Renal cortex interstitium (tissue), 15 donors: ENCODE data around the gene DDA1. TPM values are rescaled to one million over a fixed set of nuclear protein-coding genes. Genes with fewer than 3 reads are reported as not detected.
"Not testable (repeated sequence)": the region's sequence is repeated elsewhere in the genome, so short reads cannot be mapped to it uniquely, and the experiment has no call there.

Experiments
- DNase-seq, 11 donors: peaks; one replicate each; pipeline ENCODE4 v3.0.0-alpha.2; 2013; ENCODE audit warnings: low read depth in 9 of 11, low spot score in 4 of 11; ENCODE audit errors: extremely low read depth in 1 of 11
- long read RNA-seq, 16 experiments: transcript quantifications; one replicate each; lab custom pipeline, GENCODE V29; 2026
- polyA plus RNA-seq, 3 donors: library from polyadenylated mRNA; unstranded; fragments of 120-200 nt; gene quantifications; one replicate each; pipeline ENCODE4 v1.2.1, GENCODE V29; 2013; ENCODE audit not compliant: insufficient read length in 3 of 3

The DDA1 gene
- 10 to 100 TPM; 29.8 to 41.8 (median 40.2) TPM for polyA plus RNA-seq
- long read RNA-seq, donor 1, full-length matches to known transcripts, result 27 of 27 reads
- long read RNA-seq, donor 1, partial matches to known transcripts, result 0 of 27 reads
- long read RNA-seq, donor 1, other reads (novel, unspliced or antisense), result 0 of 27 reads
- long read RNA-seq, donor 2, full-length matches to known transcripts, result 24 of 24 reads
- long read RNA-seq, donor 2, partial matches to known transcripts, result 0 of 24 reads
- long read RNA-seq, donor 2, other reads (novel, unspliced or antisense), result 0 of 24 reads
- long read RNA-seq, donor 3, full-length matches to known transcripts, result 35 of 35 reads
- long read RNA-seq, donor 3, partial matches to known transcripts, result 0 of 35 reads
- long read RNA-seq, donor 3, other reads (novel, unspliced or antisense), result 0 of 35 reads
- long read RNA-seq, donor 4, full-length matches to known transcripts, result 15 of 15 reads
- long read RNA-seq, donor 4, partial matches to known transcripts, result 0 of 15 reads
- long read RNA-seq, donor 4, other reads (novel, unspliced or antisense), result 0 of 15 reads
- long read RNA-seq, donor 5, full-length matches to known transcripts, result 38 of 38 reads
- long read RNA-seq, donor 5, partial matches to known transcripts, result 0 of 38 reads
- long read RNA-seq, donor 5, other reads (novel, unspliced or antisense), result 0 of 38 reads
- long read RNA-seq, donor 6, full-length matches to known transcripts, result 26 of 26 reads
- long read RNA-seq, donor 6, partial matches to known transcripts, result 0 of 26 reads
- long read RNA-seq, donor 6, other reads (novel, unspliced or antisense), result 0 of 26 reads
- long read RNA-seq, donor 7, full-length matches to known transcripts, result 37 of 37 reads
- long read RNA-seq, donor 7, partial matches to known transcripts, result 0 of 37 reads
- long read RNA-seq, donor 7, other reads (novel, unspliced or antisense), result 0 of 37 reads
- long read RNA-seq, donor 8, result 0 reads
- long read RNA-seq, donor 9, full-length matches to known transcripts, result 20 of 20 reads
- long read RNA-seq, donor 9, partial matches to known transcripts, result 0 of 20 reads
- long read RNA-seq, donor 9, other reads (novel, unspliced or antisense), result 0 of 20 reads
- long read RNA-seq, donor 10, full-length matches to known transcripts, result 25 of 31 reads
- long read RNA-seq, donor 10, partial matches to known transcripts, result 6 of 31 reads
- long read RNA-seq, donor 10, other reads (novel, unspliced or antisense), result 0 of 31 reads
- long read RNA-seq, donor 11, full-length matches to known transcripts, result 9 of 9 reads
- long read RNA-seq, donor 11, partial matches to known transcripts, result 0 of 9 reads
- long read RNA-seq, donor 11, other reads (novel, unspliced or antisense), result 0 of 9 reads
- long read RNA-seq, donor 12, full-length matches to known transcripts, result 11 of 45 reads
- long read RNA-seq, donor 12, partial matches to known transcripts, result 34 of 45 reads
- long read RNA-seq, donor 12, other reads (novel, unspliced or antisense), result 0 of 45 reads
- long read RNA-seq, donor 13, full-length matches to known transcripts, result 52 of 94 reads
- long read RNA-seq, donor 13, partial matches to known transcripts, result 42 of 94 reads
- long read RNA-seq, donor 13, other reads (novel, unspliced or antisense), result 0 of 94 reads
- long read RNA-seq, donor 14, full-length matches to known transcripts, result 27 of 27 reads
- long read RNA-seq, donor 14, partial matches to known transcripts, result 0 of 27 reads
- long read RNA-seq, donor 14, other reads (novel, unspliced or antisense), result 0 of 27 reads
- long read RNA-seq, donor 15, full-length matches to known transcripts, result 16 of 16 reads
- long read RNA-seq, donor 15, partial matches to known transcripts, result 0 of 16 reads
- long read RNA-seq, donor 15, other reads (novel, unspliced or antisense), result 0 of 16 reads
- long read RNA-seq, donor 16, full-length matches to known transcripts, result 53 of 53 reads
- long read RNA-seq, donor 16, partial matches to known transcripts, result 0 of 53 reads
- long read RNA-seq, donor 16, other reads (novel, unspliced or antisense), result 0 of 53 reads

DNA sequence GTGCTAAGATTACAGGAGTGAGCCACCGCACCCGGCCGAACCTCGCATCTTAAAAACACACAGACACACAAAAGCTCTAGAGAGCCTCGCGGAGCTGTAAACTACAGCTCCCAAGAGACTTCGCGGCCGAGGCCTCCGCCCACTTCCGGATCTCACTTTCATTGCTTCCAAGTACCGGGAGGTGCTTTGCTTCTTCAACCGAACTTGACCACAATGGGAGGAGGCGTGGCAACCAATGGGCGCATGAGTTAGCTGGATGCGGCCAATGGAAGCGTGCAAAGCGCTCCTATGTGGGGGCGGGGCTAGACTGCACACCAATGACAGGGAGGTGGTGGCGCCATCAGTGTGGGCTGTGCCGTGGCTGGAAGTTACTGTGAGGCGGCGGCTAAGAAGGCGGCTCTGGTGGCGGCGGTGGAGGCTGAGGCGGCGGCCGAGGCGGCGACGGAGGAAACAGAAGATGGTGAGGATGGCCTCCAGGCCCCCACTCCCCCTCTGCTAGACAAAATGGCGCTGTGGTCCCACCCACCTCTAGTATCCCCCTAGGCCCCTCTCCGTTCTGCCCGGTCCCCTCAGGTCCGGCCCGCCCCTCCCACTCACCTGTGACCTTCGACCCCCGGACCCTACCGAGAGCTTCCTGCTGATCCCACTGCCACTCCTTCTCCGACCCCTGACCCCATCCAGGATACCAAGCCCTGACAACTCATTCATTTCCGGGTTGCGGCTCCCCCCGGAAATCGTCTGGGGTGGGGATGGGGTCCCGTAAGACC is at the start of gene DDA1:
DDA1 (plus strand) TSS at position 366 of the 767 bp plus-strand sequence; CDS start at position 458, 92 bp downstream.
- DNase-seq, result peak; percentile 97 to 100 (median 99)

DNA sequence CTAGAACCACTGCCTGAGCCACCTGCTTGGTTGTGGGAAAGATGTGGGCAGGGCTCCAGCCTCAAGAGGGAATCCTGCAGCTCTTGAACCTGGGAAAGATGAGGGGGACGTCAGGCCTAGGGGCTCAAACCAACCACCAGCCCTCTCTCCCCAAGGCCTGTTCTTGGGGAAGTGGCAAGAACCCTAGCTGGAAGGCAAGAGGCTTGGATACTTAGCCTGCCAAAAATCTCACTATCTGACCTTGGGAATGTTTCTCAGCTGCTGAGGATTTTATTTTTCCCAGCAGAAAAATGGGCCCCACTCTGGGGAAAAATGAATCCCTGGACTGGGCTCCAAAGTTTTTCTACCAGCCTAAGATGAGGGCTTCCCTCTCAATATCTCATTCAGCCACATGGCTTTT is 49.4 kb upstream of the DDA1 start:
- no peak for DNase-seq

DNA sequence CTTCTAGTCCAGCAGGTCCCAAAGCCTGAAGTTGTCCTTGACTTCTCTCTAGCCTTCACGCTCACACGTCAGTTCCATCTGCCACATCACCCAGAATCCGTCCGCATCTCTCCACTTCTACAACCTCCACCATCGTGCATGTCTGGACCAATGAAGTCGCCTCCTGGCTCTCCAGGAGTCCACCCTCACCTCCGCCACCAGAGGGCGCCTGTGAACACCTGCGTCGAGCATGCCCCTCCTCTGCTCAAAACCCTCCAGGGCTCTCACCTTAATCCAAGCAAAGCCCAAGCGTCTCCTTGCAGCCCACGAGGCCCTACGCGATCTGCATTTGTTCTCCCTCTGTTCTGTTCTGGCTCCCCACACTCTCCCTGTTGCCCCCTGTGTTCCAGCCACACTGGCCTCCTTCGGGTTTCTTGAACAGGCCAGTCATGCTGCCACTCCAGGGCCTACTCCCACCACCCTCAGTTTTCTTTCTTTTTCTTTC is 48.5 kb upstream of the DDA1 start:
- peak in 1 of 11 donors; percentile 56 for DNase-seq

DNA sequence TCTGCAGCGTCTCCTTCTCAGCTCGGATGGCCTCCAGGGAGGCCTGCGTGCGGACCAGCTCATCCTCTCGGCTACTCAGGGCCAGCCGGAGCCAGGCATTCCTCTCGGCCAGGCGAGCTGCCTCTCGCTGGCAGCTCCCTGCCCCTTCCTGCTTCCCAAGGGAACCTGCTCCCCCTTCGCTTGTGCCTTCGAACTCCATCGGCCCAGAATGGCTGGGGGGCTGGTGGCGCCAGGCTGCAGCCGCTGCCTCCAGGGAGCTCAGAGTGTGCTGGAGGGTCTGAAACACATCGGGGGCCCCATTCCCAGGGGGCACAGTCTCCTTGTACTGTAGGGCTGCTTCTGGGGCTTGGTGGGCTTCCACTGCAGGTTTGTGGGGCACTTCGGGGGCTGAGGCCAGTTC is 46.8 kb upstream of the DDA1 start:
- no peak for DNase-seq

DNA sequence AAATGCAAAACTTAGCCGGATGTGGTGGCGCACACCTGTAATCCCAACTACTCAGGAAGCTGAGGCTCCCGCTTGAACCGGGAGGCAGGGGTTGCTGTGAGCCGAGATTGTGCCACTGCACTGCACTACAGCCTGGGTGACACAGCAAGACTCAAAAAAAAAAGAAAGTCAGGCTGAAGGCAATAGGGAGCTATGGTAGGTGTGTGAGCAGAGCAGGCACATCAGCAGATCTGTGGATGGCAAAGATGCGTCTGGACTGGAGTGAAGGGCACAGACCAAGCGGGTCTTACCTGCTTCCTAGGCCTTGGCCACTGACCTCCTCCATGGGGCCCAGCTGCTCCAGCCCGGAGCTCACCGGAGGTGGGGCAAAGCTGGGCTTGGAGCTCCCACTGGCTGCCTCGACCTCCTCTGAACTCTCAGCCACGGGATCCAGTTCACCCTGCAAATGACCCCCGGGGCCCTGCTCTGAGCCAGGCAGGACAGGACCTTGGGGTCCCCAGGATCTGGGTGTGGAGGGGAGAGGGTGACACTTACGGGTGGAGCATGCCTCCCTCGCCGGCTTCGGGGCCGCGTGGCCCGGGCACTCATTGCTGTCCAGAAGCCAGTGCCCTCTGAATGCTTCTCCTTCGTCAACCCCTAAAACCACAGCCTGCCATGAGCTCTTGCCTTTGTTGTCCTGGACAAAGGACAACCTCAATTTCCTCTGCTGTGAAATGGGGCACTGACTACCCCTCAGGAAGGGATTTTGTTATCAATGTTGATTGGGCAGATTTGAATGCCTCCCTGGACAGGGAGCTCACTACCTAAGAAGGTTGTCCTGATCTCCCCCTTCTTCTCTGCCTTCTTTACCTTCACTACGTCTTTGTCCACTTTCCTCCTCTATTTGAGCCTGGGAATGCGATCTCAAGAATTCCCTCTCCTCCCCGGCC is 45.4 kb upstream of the DDA1 start:
- no peak for DNase-seq

DNA sequence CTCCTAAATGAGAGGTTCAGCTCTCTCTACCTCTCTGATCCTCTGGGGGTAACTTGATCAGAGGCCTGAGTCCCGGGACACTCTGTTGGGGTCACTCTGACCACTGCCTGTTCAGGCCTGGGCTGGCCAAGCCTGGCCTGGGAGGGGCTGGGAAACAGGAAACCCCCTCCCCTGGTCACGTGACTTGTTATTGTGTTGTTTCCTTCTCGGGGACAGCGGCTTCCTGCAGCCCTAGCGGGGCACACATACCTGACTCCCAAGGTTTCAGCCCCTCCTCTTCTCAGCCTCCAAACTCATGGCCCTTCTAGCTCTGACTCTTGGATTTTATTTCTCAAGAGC is 44.8 kb upstream of the DDA1 start, which contains the start of gene USHBP1:
USHBP1 (minus strand) TSS at position 105 of the 339 bp plus-strand sequence. CDS start 446 bp downstream, outside the sequence.
- no peak for DNase-seq

DNA sequence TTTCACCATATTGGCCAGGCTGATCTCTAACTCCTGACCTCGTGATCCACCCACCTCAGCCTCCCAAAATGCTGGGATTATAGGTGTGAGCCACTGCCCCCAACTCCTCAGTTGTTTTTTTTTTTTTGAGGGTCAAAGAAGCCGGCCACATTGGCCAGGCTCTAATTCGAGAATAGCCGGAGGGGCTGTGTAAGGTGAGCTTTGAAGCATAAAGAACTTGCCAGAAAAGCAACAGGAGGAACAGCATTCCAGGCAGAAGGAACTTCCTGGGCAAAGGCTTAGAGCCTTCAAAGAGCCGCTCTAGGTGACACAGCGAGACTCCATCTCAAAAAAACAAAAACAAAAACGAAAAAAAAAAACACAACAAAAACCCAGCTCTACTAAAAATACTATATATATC is 43.3 kb upstream of the DDA1 start:
- DNase-seq, result no peak

DNA sequence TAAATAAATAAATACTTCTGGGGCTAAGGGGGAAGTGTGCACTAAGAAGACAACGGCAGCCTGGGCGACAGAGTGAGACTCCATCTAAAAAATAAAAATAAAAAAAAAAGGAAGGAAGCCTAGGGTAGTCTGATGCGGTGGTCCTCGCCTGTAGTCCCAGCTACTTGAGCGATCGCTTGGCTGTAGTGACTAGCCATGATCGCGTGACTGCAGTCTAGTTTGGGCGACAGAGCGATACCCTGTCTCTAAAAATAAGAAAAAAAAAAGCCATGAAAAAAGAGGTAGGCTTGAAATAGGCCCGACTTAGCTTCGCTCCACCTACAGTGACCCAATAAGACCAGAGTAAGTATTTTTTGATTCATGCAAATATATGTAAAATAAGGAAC is 42.8 kb upstream of the DDA1 start:
- no peak for DNase-seq

DNA sequence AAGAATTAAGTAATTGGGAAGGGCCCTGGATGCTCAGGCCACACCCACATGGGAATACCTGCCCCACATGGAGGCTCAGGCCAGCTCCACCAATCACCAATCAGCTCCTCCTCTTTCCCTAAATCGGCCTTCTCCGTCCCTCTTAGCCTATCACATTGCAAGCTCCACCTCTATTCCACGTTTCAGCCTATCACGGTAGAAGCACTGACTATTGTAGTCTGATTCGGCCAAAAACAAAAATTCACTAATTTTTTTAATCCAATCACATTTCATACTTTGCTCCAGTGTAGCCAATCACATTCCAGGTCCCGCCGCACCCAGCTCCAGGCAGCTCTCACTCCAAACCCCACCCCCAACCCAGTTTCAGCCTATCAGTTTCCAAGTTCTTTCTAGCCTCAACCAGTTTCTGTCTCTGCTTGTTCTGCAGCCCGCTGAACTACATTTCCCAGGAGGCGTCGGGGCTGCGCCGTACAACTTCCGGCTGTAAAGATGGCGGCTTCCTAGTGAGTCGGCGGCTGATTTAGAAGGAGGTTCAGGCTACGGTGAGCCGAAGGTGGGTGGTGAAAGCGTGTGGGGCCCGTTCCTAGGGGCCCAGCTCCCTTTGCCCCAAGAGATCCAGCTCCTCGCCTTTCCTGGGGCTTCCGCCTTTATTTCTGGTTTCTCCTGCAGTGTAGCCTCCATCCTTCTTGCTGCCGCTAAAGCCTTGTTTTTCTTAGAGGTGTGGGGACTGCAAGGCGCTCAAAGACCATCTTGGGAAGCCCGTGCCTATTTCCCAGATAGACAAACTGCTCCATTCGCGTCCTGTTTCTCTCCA is 42.2 kb upstream of the DDA1 start, which contains the start of gene BABAM1:
BABAM1 (plus strand) TSS at position 469 of the 814 bp plus-strand sequence. CDS start 1,364 bp downstream, outside the sequence.
- DNase-seq, result peak; percentile 85 to 98 (median 96)

DNA sequence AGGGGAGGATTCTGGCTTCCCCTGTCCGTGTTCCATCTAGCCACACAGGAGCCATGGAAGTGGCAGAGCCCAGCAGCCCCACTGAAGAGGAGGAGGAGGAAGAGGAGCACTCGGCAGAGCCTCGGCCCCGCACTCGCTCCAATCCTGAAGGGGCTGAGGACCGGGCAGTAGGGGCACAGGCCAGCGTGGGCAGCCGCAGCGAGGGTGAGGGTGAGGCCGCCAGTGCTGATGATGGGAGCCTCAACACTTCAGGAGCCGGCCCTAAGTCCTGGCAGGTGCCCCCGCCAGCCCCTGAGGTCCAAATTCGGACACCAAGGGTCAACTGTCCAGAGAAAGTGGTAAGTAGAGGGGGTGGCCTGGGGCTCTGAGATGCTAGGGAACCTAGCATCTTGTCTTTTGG is 40.6 kb upstream of the DDA1 start:
- no peak for DNase-seq

DNA sequence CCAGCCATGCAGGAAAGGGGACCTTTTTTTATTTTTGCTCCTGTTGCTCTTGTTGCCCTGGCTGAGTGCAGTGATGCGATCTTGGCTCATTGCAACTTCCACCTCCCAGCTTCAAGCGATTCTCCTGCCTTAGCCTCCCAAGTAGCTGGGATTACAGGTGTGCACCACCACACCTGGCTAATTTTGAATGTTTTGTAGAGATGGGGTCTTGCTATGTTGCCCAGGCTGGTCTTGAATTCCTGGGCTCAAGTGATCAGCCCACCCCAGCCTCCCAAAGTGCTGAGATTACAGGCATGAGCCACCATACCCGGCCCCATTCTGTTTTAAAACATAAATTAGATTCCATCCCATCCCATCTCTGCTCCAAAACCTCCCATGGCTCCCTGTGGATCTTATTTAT is 34.5 kb upstream of the DDA1 start:
- not testable (repeated sequence) for DNase-seq

DNA sequence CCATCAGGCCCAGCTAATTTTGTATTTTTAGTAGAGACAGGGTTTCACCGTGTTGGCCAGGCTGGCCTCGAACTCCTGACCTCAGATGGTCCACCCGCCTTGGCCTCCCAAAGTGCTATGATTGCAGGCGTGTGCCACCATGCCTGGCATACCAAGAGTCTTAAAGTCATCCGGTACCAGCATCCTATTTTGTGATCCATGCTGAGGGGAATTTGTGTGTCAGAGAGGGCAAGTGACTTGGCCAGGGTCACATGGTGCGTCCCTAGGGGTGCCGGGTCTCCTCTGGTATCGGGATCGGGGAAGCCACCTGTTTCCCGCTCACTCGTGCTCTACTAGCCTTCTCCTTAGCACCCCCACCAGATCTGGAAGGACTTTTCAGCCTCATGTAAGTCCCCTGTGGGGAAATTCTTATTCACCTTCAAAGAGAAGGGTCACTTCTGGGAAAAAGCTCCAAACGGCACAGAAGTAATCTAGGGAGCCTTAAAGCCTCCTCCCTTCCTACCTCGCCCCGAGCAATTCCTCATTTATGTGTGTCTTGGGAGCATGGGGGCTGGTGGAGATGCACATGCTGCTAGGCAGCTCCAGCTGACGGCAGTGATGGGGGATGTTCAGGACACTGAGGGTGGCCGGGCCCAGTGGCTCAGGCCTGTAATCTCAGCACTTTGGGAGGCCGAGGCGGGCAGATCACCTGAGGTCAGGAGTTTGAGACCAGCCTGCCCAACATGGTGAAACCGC is 33.8 kb upstream of the DDA1 start:
- no peak for DNase-seq

DNA sequence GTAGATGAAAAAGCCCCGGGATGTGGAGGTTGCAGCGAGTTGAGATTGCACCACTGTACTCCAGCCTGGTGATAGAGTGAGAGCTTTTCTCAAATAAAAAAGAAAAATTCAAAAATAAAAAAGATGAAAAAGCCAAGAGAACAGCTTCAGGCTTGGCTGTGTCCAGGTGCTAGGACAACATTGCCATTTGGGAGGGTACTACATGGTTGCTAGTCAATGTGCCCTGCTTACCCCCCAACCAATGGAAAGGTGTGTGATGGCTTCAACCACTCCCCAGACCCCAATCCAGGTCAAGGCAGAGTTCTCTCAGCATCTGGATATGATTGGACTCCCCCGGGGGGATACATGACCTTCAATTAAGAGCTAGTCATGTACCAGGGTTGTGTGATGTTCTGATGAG is 29.9 kb upstream of the DDA1 start:
- no peak for DNase-seq
